Measurements from ENCODE around the gene USP17L5.
"Not testable (repeated sequence)": the region's sequence is repeated elsewhere in the genome, so short reads cannot be mapped to it uniquely, and the experiment has no call there.

GRCh38 chr4:9362829-9363228 is 23.6 kb downstream of the USP17L5 start, which contains the start of gene USP17L30:
- TF ChIP-seq CTCF, POLR2AphosphoS5, EP300 (IDR thresholded peaks at IDR 0.05): not testable (repeated sequence)

All from suprapubic skin (tissue), 4 donors.